HepG2 (cell line): ENCODE results near the gene WDR91. TPM values are rescaled to one million over a fixed set of nuclear protein-coding genes. Genes with fewer than 3 reads are reported as not detected.

ENCODE experiments used
- BCL6 ChIP-seq: IDR thresholded peaks from 2 replicates; pipeline ENCODE4 v1.6.1; 2016; ENCODE audit warnings: missing genetic modification reagents, missing compliant biosample characterization
- KDM5A ChIP-seq: fragments of 200-600 bp; sonication (generic); IDR thresholded peaks from 2 replicates; pipeline ENCODE4 v1.7.0; 2018; ENCODE audit warnings: antibody characterized with exemption, mild to moderate bottlenecking, low read length, borderline replicate concordance
- MXD3 ChIP-seq: IDR thresholded peaks from 2 replicates; pipeline ENCODE4 v1.6.1; 2016; ENCODE audit warnings: mild to moderate bottlenecking, missing biosample characterization, missing genetic modification reagents
- ZBTB40 ChIP-seq, 2 experiments: fragments of 450-650 bp in 1 of 2; sonication (generic) in 1 of 2; formaldehyde crosslinking in 1 of 2; IDR thresholded peaks; 2 replicates each; pipeline versions ENCODE4 v1.6.1 to v1.8.0; 2016 to 2022; ENCODE audit warnings: antibody characterized with exemption in 1 of 2, mild to moderate bottlenecking in 1 of 2, missing genetic modification reagents in 1 of 2
- ZFY ChIP-seq: sonication (generic); formaldehyde crosslinking; IDR thresholded peaks from 2 replicates; pipeline ENCODE4 v1.4.0; 2020; ENCODE audit warnings: missing genetic modification reagents
- ZNF441 ChIP-seq: sonication (generic); formaldehyde crosslinking; IDR thresholded peaks from 2 replicates; pipeline ENCODE4 v1.7.0; 2021; ENCODE audit warnings: missing genetic modification reagents, borderline replicate concordance
- ZNF567 ChIP-seq: sonication (generic); formaldehyde crosslinking; IDR thresholded peaks from 2 replicates; pipeline ENCODE4 v1.8.1; 2023; ENCODE audit warnings: mild to moderate bottlenecking, missing genetic modification reagents, borderline replicate concordance
- ZNF646 ChIP-seq: sonication (generic); formaldehyde crosslinking; IDR thresholded peaks from 2 replicates; pipeline ENCODE4 v1.9.0; 2021; ENCODE audit warnings: mild to moderate bottlenecking, missing genetic modification reagents
- polyA plus RNA-seq, 8 experiments: library from polyadenylated mRNA; depleted of rRNA in 3 of 8; stranded (reverse) in 7 of 8; unstranded in 1 of 8; fragments of >200 nt; fragmentation: Illumina TruSeq in 4 of 8; extraction: Trizol in 4 of 8; gene quantifications; 2 replicates each; pipeline versions ENCODE4 v1.2.1 to v1.2.3, GENCODE V29; 2011 to 2016; ENCODE audit warnings: low read depth in 4 of 8, missing spikeins in 1 of 8, mixed read lengths in 1 of 8; ENCODE audit not compliant: insufficient read depth in 1 of 8
- total RNA-seq, 5 experiments: library from RNA; depleted of rRNA; stranded (reverse); fragments of >200 nt; fragmentation: Illumina TruSeq; extraction: Trizol; gene quantifications; 2 replicates each; pipeline ENCODE4 v1.2.3, GENCODE V29; 2016; ENCODE audit warnings: low read depth in 1 of 5
- TF ChIP-seq, protein P1 (sequence below): sonication (generic); formaldehyde crosslinking; IDR thresholded peaks from 2 replicates; pipeline ENCODE4 v1.5.1; 2020; ENCODE audit warnings: missing genetic modification reagents, mild to moderate bottlenecking, borderline replicate concordance

WDR91 gene
- total and polyA plus RNA-seq, 2 of the 13 experiments (the other 11 are each of a cell fraction or from before 2014, with no cell fraction given): 11.6 to 12.1 TPM

- TF ChIP-seq ZNF567 (CRISPR knock-in tag) (0 out of 2 replicates have a peak, but pooled peaks have one; percentile 19), MXD3 (0 out of 2 replicates have a peak, but pooled peaks have one; percentile 38), ZNF441 (CRISPR knock-in tag) (no peak), ZNF646 (CRISPR knock-in tag) (no peak), KDM5A (peak; percentile 63; the same call in 1 of the 2 replicates), BCL6 (peak; percentile 6; the same call in 1 of the 2 replicates), ZFY (CRISPR knock-in tag) (peak; percentile 61; the same call in 1 of the 2 replicates), ZBTB40 (IDR thresholded peaks at IDR 0.05) (no peak), ZBTB40 (CRISPR knock-in tag; IDR thresholded peaks at IDR 0.05) (peak; percentile 41)
- TF ChIP-seq, protein P1, sequence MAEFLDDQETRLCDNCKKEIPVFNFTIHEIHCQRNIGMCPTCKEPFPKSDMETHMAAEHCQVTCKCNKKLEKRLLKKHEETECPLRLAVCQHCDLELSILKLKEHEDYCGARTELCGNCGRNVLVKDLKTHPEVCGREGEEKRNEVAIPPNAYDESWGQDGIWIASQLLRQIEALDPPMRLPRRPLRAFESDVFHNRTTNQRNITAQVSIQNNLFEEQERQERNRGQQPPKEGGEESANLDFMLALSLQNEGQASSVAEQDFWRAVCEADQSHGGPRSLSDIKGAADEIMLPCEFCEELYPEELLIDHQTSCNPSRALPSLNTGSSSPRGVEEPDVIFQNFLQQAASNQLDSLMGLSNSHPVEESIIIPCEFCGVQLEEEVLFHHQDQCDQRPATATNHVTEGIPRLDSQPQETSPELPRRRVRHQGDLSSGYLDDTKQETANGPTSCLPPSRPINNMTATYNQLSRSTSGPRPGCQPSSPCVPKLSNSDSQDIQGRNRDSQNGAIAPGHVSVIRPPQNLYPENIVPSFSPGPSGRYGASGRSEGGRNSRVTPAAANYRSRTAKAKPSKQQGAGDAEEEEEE (CRISPR knock-in tag): no peak
Measured at GRCh38 chr7:135211179-135211945, at the start of gene WDR91 (continued).
